HG02642 (cell line): ENCODE data around the gene TENT4A.

Experiments
- ATAC-seq: cut with Tn5 transposase; IDR thresholded peaks from one replicate; pipeline ENCODE4 v1.9.1; 2021; ENCODE audit warnings: mild to moderate bottlenecking; ENCODE audit not compliant: unreplicated experiment, poor library complexity

Gene TENT4A

GRCh38 chr5:6745706-6746222 is 32.5 kb downstream of the TENT4A start:
- ATAC-seq: peak; percentile 66

DNA sequence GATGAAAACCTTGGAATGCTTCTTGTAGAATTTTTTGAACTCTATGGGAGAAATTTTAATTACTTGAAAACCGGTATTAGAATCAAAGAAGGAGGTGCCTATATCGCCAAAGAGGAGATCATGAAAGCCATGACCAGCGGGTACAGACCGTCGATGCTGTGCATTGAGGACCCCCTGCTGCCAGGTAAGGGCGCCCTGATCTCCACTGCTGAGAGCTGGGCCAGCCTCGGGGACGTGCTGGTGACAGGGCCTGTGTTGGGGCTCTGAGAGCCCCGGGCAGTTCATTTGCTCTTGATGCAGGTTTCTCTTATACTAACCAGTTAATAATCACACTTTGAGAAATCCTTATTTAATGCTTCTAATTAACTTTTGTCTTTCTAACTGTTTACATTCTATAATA is 33.0 kb downstream of the TENT4A start:
- ATAC-seq: no peak

- ATAC-seq: no peak
Measured at GRCh38 chr5:6747103-6747502, 33.9 kb downstream of the TENT4A start.

- ATAC-seq: no peak
Measured at GRCh38 chr5:6748142-6748541, 34.9 kb downstream of the TENT4A start.

DNA sequence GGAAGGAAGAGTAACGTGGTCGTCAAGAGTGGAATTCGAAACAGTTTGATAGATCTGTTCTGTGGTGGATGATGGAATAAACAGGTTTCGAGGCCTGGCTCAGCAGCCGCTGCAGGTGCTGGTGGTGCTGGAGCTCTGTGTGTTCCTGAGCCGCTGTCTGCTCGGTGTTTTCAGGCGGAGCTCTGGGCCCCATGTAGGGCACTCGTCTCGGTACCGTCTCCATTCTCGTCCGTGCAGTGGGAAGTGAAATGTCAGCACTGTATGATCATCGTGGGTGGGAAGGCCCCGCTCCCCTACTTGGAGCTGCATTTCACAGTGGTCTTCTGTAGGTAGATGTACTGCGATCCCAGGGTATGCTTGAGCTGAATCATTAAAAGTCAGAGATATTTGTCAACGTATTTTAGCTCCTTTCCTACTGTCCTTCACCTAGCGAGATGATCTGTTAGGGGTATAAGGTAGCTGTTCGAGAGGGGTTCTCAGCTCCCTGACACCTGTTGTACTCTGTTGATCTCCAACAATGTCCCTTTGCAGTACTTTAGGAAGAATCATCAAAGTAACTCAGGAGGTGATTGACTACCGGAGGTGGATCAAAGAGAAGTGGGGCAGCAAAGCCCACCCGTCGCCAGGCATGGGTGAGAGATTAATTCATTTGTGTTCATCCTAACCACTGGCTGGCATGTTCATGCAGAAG is 35.9 kb downstream of the TENT4A start:
- no peak for ATAC-seq

- no peak for ATAC-seq
Measured at GRCh38 chr5:6750142-6750840, 37.1 kb downstream of the TENT4A start.

GRCh38 chr5:6750951-6751685 is 37.9 kb downstream of the TENT4A start:
- ATAC-seq: no peak

GRCh38 chr5:6752236-6752635 is 39.0 kb downstream of the TENT4A start:
- no peak for ATAC-seq

- no peak for ATAC-seq
Measured at GRCh38 chr5:6752782-6753181, 39.5 kb downstream of the TENT4A start.

DNA sequence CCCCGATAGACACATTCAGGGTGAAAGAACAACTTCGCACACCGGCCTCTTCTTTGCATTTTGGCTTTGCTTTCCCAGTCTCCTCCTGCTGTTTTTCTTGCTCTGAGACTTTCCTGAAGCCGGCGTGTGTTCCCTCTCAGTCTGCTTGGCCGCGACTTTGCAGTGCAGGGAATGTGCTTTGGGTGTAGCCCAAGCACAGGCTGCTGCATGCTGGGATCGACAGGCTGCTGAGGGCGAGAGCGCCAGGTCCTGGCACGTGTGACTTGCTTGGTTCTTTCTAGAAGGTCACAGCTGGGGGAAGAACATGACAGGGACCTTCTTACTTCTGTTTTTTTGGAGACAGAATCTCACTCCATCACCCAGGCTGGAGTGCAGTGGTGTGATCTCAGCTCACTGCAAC is 40.6 kb downstream of the TENT4A start:
- no peak for ATAC-seq

DNA sequence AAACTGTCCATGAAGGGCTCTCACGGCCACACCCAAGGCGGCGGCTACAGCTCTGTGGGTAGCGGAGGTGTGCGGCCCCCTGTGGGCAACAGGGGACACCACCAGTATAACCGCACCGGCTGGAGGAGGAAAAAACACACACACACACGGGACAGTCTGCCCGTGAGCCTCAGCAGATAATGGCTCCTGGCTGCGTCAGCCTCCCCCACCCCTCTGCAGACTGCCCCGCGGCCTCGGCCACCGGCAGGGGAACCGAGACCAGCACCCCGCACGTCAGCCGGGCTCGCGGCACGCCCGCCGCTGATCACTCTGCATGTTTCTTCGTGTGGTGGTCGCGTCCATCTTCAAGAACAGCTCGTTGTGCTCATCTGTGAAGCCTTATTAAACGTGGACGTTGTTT is 41.5 kb downstream of the TENT4A start:
- ATAC-seq: no peak

GRCh38 chr5:6755519-6755918 is 42.3 kb downstream of the TENT4A start:
- no peak for ATAC-seq

GRCh38 chr5:6755941-6756340 is 42.7 kb downstream of the TENT4A start:
- no peak for ATAC-seq

DNA sequence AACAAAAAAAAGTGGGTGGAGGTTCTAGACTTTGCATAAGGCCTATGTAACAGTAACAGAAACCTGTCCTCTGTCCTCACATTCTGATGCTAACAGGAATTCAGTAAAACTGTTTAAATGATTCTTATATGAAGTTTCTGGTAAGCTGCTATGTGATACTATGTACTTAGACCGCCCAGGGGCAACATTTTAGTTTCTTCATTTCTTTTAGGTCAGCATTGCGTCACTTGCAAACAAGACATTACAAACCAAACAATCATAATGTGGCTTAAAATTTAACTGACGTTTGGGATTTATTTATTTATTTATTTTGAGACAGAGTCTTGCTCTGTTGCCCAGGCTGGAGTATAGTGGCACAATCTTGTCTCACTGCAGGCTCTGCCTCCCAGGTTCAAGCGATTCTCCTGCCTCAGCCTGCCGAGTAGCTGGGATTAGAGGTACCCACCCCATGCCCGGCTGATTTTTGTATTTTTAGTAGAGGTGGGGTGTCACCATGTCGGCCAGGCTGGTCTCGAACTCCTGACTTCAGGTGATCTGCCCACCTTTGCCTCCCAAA is 44.3 kb downstream of the TENT4A start:
- ATAC-seq: no peak

- no peak for ATAC-seq
Measured at GRCh38 chr5:6758236-6758635, 45.0 kb downstream of the TENT4A start.

DNA sequence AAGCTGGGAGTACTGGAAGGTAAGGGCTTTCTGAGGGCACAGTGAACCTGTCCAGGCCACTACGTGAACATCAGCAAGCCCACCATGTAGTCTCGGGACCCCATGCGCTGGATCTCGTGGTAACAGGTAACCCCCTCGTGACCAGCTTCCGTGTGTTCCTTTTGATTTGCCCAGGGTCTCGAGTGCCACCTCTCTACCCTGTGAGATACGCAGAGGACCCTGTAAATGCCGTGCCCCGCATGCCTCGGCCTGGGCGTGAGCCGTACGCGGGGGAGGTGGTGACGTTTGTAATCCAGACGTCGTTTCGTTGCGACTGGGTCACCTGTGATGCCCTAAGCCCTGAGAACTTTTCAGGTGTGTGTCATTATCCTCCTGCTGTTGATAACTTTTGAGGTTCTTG is 45.5 kb downstream of the TENT4A start:
- no peak for ATAC-seq

DNA sequence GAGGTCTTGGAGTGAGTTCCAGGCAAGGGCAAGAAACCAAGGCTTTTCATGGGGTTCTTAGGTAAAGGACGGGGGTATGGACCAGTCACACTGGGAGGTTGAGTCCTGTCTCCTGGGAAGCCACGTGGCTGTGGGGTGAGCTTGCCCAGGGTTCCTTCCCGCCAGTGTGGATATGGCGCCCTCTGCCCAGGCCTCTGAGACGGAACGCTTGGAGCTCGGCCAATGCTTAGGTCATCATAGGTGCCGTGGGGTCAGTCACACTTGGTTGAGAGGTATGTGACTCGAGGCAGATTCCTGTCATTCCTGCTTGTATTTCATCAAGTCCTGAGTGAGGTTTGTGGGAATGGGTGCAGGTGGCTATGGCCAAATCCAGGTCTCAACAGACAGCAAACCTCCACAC is 46.2 kb downstream of the TENT4A start:
- no peak for ATAC-seq

GRCh38 chr5:6759983-6760382 is 46.8 kb downstream of the TENT4A start:
- ATAC-seq: no peak

DNA sequence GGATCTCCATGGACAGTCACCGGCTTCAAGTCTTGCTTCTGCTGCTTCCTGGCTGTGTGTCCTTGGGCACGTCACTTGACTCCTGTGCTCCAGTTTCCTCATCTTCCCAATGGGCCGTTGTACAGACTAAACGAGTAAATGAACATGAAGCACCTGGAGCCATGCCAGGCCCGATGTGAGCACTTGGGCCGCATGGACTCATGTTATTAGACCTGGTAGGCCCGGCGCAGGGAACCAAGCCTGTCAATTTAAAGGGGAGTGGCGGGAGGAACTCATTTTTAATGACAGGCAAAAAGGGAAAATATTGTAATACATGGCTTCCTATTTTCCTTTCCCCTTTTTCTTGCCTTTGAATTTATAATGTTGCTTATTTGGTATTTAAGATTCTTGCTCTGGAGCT is 47.5 kb downstream of the TENT4A start:
- no peak for ATAC-seq

GRCh38 chr5:6761333-6761732 is 48.1 kb downstream of the TENT4A start:
- no peak for ATAC-seq

- ATAC-seq: no peak
Measured at GRCh38 chr5:6762116-6762515, 48.9 kb downstream of the TENT4A start.
